GM19372 (cell line): ENCODE results near the gene CATSPERE.
"Not testable (repeated sequence)": the region's sequence is repeated elsewhere in the genome, so short reads cannot be mapped to it uniquely, and the experiment has no call there.

ENCODE experiments used
- ATAC-seq: cut with Tn5 transposase; IDR thresholded peaks from one replicate; pipeline ENCODE4 v1.9.1; 2021; ENCODE audit warnings: mild to moderate bottlenecking, low read depth, moderate library complexity; ENCODE audit not compliant: unreplicated experiment

The CATSPERE gene

DNA sequence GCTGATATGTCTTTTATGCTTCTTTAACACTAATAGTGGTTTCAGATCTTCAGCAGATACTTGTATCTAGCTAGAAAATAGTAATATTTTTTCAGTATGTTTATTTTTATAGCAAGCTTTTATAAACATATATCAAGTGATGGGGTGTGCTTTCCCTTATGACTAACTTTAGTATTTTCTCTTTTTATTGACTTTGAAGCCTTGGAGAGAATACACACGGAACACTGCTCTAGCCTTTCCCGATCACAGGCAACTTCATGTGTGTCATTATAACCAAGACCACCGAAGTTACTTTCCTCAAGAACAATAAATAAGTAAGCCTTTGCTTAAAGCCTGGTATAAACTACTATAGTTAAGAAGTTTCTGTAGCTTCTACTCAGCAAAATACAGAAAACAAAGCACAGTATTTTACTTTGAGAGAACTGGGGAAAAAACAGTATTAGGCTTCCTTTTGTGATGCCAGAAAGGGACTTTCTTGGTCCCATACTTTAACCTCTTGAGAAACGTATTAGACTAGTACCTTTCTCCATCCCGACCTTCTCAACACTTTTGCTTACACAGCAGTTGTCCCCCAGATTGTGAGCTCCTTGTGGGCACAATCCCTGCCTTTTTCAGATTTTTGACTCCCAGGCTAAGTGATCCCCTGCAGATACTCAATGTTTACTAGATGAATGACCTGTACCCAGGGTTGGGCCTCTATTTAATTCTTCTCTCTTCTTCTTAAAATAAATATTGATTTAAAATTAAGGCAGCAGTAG, 12.6 kb upstream of the CATSPERE start:
- ATAC-seq = no peak

GRCh38 chr1:244449936-244450508, 11.1 kb upstream of the CATSPERE start:
- ATAC-seq = no peak

DNA sequence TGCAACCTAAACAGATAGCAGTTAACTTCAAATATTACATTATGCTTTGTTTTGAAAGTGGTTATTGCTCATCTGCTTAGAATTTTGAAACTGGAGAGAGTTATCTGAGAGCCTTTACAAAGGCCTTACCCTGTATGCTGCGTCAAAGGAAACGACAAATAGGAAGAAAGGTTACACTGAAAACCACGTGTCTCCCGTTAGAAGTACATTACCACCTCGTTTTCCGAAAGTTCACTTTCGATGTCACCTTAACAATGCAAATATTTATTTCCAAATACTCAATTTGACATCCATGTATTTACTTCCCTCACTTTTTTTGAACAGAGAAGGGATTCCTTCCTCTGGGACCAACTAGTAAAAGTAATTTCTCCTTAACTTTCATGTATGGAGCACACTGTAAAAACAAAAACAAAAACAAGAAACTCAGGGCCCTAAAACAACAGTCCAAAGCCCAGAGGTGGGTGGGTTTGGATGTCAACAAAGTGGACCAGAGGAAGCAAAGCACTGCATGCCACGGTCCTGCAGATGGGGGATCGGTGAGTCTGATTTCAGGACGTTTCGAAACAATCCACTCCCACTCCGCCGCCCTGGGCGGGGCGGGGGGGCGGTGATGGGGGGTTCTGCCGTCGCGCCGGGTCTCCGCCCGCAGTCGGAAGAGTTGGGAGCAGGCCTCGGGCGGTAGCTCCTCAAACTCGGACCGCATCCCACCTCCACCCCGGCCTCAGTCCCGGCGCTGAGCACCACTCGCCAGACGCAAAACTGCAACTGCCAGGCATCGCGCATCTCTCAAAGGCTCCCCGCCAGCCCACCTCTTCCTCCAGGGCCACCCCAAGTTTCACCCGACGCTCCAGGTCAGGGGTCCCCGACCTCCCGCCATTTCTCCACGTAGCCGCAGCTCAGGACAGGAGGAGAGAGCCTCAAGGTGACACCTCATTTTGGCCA, 10.2 kb upstream of the CATSPERE start:
- ATAC-seq = peak; percentile 14

GRCh38 chr1:244451539-244451950, 9.5 kb upstream of the CATSPERE start, which contains the start of gene ADSS2:
TSS of gene ADSS2 (minus strand) at chr1:244451909. CDS start at chr1:244451817, 92 bp downstream.
- no peak for ATAC-seq

- peak; percentile 88 for ATAC-seq
These were observed 8.9 kb upstream of the CATSPERE start for GRCh38 chr1:244451951-244452795.

DNA sequence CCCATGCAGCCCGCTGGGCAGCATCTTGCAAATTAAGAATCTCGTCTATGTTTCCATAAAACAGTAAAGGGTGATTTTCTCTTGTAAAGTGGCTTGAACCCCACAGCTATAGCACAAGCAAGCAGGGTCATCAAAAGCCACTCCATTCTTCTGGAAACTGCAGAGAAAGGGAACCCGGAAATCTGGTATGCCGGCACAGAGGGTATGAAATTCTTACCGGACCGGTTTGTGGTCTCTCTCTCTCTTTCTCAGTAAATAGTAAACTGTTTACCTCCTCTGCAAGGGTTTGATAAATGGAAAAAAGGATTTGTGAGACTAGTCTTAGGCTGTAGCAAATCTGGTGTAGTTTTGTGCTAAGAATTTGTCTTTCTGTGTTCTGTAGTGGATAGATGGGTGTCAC, 6.7 kb upstream of the CATSPERE start:
- no peak for ATAC-seq

DNA sequence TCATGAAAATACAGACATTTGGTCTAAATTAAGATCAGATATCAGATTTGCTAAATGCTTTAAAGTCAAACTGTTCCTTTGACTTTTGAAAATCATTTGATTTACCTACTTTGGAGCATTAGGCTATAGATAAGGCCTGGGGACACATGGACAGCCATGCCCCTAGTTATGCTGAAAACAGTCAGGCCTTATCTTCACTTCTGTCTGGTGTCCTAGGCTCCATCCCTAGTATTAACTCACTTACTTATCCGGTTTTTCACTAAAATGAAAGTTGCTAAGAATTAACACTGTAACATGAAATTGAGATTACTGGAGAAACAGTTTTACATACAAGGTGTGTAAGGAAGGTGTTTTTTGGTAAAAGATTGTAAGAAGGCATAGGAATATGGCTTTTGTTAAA, 4.5 kb upstream of the CATSPERE start:
- no peak for ATAC-seq

- ATAC-seq = no peak
These were observed 2.3 kb upstream of the CATSPERE start for GRCh38 chr1:244458781-244459180.

DNA sequence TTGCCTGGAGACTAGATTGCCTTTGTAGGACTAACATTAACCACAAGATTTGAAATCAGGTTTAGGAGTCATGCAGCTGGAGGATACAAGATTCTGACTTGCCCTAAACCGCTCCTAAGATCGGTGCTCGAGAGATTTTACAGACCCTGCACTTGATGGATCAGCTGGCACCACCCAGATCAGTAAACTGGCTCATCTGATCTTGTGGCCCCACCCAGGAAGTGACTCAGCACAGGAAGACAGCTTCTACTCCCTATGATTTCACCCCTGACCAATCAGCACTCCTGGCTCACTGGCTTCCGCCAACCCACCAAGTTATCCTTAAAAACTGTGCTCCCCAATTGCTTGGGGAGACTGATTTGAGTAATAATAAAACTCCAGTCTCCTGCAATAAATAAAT, 876 bp upstream of the CATSPERE start:
- ATAC-seq = no peak

- ATAC-seq = no peak
These were observed 5.7 kb downstream of the CATSPERE start for GRCh38 chr1:244466724-244467123.

DNA sequence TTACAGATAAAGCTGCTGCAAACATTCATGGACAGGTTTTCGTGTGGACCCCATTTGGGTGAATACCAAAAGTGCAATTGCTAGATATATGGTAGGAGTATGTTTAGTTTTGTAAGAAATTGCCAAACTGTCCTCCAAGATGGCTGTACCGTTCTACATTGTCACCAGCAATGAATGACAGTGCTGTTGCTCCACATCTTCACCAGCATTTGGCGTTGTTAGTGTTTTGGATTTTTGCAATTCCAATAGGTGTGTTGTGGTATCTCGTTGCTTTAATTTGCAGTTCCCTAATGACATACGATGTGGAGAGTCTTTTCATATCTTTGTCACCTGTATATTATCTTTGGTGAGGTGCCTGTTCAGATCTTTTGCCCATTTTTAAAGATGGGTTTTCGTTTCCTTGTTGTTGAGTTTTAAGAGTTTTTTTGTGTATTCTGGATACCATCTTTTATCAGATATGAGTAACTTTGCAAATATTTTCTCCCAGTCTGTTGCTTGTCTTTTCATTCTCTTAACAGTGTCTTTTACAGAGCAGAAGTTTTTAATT, 12.1 kb downstream of the CATSPERE start:
- ATAC-seq = no peak

DNA sequence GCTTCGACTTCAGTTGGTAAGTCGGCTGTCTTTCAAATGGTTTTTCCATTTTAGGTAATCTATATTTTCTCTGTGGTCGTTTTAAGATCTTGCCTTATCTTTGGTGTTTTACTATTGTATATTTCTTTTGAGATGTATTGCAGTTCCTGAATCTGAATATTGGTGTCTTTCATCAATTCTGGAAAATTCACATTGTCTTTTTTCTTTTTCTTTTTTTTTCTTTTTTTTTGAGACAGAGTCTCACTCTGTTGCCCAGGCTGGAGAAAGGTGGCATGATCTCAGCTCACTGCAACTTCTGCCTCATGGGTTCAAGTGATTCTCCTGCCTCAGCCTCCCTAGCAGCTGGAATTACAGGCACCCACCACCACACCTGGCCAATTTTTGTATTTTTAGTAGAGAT, 23.9 kb downstream of the CATSPERE start:
- ATAC-seq = not testable (repeated sequence)

- ATAC-seq = no peak
These were observed 33.6 kb downstream of the CATSPERE start for GRCh38 chr1:244494653-244495052.

DNA sequence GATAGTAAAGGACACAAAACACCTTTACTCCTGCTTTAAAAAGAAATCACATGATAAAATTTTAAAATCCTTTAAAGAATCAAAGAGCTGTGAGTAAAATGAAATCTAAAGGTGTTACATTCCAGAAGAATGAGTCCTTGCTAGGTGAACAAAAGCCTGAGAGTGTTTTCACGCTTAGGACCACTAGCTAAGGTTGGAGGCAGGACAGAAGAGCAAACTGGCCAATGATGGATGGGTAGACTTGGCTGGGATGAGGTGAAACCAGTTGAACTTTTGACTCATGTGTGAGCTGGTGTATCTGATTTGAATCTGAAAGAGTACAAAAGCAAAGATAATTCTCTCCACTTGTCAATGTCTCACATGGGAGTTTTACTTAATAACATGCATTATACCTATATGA, 35.1 kb downstream of the CATSPERE start:
- ATAC-seq = no peak

DNA sequence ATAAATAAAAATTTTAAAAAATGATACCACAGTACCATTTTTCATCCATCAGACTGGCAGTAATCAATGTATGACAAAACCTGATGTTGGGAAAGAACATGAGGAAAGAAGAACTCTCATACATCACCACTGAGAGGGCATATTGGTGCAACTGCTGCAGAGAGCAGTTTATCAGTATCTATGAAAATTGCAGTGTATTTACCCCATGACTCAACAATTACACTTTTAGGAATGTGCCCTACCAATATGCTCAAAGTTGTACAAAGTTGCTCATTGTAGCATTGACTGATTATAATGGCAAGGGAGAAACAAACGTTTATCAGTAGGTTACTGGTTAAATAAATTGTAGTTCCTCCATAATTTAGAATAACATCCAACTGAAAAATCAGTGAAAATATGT, 36.7 kb downstream of the CATSPERE start:
- no peak for ATAC-seq

GRCh38 chr1:244499484-244499883, 38.4 kb downstream of the CATSPERE start:
- not testable (repeated sequence) for ATAC-seq

DNA sequence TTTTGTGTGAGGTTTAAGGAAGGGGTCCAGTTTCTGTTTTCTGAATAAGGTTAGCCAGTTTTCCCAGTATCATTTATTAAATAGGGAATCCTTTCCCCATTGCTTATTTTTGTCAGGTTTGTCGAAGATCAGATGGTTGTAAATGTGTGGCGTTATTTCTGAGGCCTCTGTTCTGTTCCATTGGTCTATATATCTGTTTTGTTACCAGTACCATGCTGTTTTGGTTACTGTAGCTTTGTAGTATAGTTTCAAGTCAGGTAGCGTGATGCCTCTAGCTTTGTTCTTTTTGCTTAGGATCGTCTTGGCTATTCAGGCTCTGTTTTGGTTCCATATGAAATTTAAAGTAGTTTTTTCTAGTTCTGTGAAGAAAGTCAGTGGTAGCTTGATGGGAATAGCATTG, 39.4 kb downstream of the CATSPERE start:
- ATAC-seq = not testable (repeated sequence)

GRCh38 chr1:244502630-244503029, 41.6 kb downstream of the CATSPERE start:
- no peak for ATAC-seq

GRCh38 chr1:244513493-244513892, 52.4 kb downstream of the CATSPERE start:
- ATAC-seq = no peak

DNA sequence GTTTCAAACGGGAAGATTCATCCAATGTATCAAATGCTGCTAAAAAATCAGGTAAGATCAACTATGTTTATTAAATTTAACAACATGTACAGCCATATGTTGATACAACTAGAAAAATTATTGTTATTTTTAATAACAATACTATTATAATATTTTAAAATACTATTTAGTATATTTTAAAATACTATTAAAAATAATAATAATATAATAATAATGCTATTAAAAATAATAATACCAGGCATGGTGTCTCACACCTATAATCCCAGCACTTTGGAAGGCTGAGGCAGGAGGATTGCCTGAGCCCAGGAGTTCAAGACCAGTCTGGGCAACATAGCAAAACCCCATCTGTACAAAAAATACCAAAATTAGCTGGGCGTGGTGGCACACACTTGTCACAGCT, 54.6 kb downstream of the CATSPERE start:
- no peak for ATAC-seq
